Transverse colon (tissue), 4 donors: ENCODE measurements around the gene SLC35A3. TPM values are rescaled to one million over a fixed set of nuclear protein-coding genes. Genes with fewer than 3 reads are reported as not detected.

ENCODE experiments used
- DNase-seq: peaks from one replicate; pipeline ENCODE4 v3.0.0-alpha.2; 2019
- H3K27ac ChIP-seq, 4 donors: fragments of 200-600 bp; sonication (generic); 2 replicates each; pipeline ENCODE4 v1.5.1; 2016 to 2018; ENCODE audit warnings: inconsistent platforms in 4 of 4
- H3K27me3 ChIP-seq: fragments of 200-600 bp; sonication (generic); 2 replicates; pipeline ENCODE4 v1.5.1; 2017; ENCODE audit warnings: inconsistent platforms
- H3K36me3 ChIP-seq, 4 donors: fragments of 200-600 bp; sonication (generic); 2 replicates each; pipeline ENCODE4 v1.5.1; 2017 to 2019; ENCODE audit warnings: inconsistent platforms in 4 of 4
- H3K4me1 ChIP-seq, 4 donors: fragments of 200-600 bp; sonication (generic); 2 replicates each; pipeline ENCODE4 v1.5.1; 2017 to 2020; ENCODE audit warnings: inconsistent platforms in 4 of 4
- H3K4me3 ChIP-seq, 4 donors: fragments of 200-600 bp; sonication (generic); 1 replicate in 1 of 4; 2 replicates in 3 of 4; pipeline versions ENCODE4 v1.5.1 to v1.6.1; 2017 to 2019; ENCODE audit warnings: inconsistent platforms in 4 of 4
- H3K9me3 ChIP-seq, 2 donors: fragments of 200-600 bp; sonication (generic); 2 replicates each; pipeline ENCODE4 v1.5.1; 2017 to 2019; ENCODE audit warnings: inconsistent platforms in 2 of 2
- CTCF ChIP-seq, 5 experiments: fragments of 200-600 bp in 3 of 5; fragments of 450-650 bp in 2 of 5; sonication (generic) in 3 of 5; IDR thresholded peaks; 1 replicate in 2 of 5; 2 replicates in 3 of 5; pipeline ENCODE4 v1.5.1; 2016 to 2017; ENCODE audit warnings: antibody characterized with exemption in 5 of 5, inconsistent platforms in 3 of 5, mild to moderate bottlenecking in 2 of 5, moderate library complexity in 1 of 5
- EP300 ChIP-seq: sonication (generic); formaldehyde crosslinking; IDR thresholded peaks from one replicate; pipeline ENCODE4 v1.6.1; 2017; ENCODE audit warnings: antibody characterized with exemption, low read depth
- POLR2A ChIP-seq: fragments of 450-650 bp; IDR thresholded peaks from one replicate; pipeline ENCODE4 v1.6.1; 2016; ENCODE audit warnings: antibody characterized with exemption, mild to moderate bottlenecking, moderate library complexity
- POLR2AphosphoS5 ChIP-seq, 3 donors: sonication (generic); formaldehyde crosslinking; IDR thresholded peaks; one replicate each; pipeline ENCODE4 v1.6.1; 2016; ENCODE audit warnings: antibody characterized with exemption in 3 of 3
- WGBS, 2 donors: methylation state at CpG; one replicate each; pipeline ENCODE4 v1.1.5; 2018; ENCODE audit warnings: low coverage in 1 of 2; 5-methylcytosine and 5-hydroxymethylcytosine counted together
- in situ Hi-C, 4 donors: fragments of 200-750 bp; cut with MboI; loops; one replicate each; pipeline versions ENCODE4 v1.15.0 to v1.15.1; 2017; ENCODE audit warnings: low sequenced_read_pairs in 3 of 4, low pct_ligation_motif_present in 1 of 4, low pct_unique_long_range_greater_than_20kb in 1 of 4
- intact Hi-C: fragments of 100-400 bp; cut with DNase I; formaldehyde crosslinking; loops from one replicate; pipeline ENCODE4 v1.15.1; 2023; ENCODE audit warnings: low total_unique reads
- total RNA-seq, 4 donors: library from RNA; depleted of rRNA; stranded (reverse); fragments of >200 nt; gene quantifications; one replicate each; pipeline ENCODE4 v1.1.0, GENCODE V29; 2016

The SLC35A3 gene
- total RNA-seq, 4 donors from 2014 or later: 74.4 to 151 (median 111) TPM

- in situ Hi-C loops: no loop called here
- TF ChIP-seq CTCF (IDR thresholded peaks at IDR 0.05): no peak
- TF ChIP-seq EP300: no peak
- DNase-seq: no peak
- Histone ChIP-seq H3K36me3 (peaks cover 2 to 72% (median 29%) of the 10 kb centered on the region in 4 donors), H3K9me3 (no peaks in the 10 kb centered on the region), H3K4me1 (no peaks in the 10 kb centered on the region), H3K27me3 (no peaks in the 10 kb centered on the region), H3K27ac (no peak overlapping the region), H3K4me3 (no peak overlapping the region)
- intact Hi-C loops: no loop called here
- 100% methylated on average over 2 of the region's 2 CpGs; no CpG with 5 or more reads in 1 of the 2 donors for WGBS, 2 donors
Measured at GRCh38 chr1:100065969-100066227, 96.1 kb downstream of the SLC35A3 start.

- in situ Hi-C loops: no loop called here
- no peaks in the 10 kb centered on the region for H3K9me3 ChIP-seq
- intact Hi-C loops: no loop called here
- DNase-seq: no peak
- H3K4me3 ChIP-seq: no peak overlapping the region
- TF ChIP-seq EP300 (no peak), POLR2AphosphoS5 (IDR thresholded peaks at IDR 0.05) (no peak), CTCF (IDR thresholded peaks at IDR 0.05) (no peak), POLR2A (no peak)
- WGBS, 2 donors: 97 to 98% methylated on average over 5 of the region's 5 CpGs
- no peaks in the 10 kb centered on the region for H3K4me1 ChIP-seq
- no peaks in the 10 kb centered on the region for H3K27me3 ChIP-seq
- H3K27ac ChIP-seq: no peak overlapping the region
- H3K36me3 ChIP-seq: peaks cover 0 to 53% (median 22%) of the 10 kb centered on the region in 4 donors
Measured at GRCh38 chr1:100070201-100070939, 100.6 kb downstream of the SLC35A3 start.

- H3K9me3 ChIP-seq: no peaks in the 10 kb centered on the region
- no peaks in the 10 kb centered on the region for H3K27me3 ChIP-seq
- H3K36me3 ChIP-seq: peaks cover 0 to 46% (median 18%) of the 10 kb centered on the region in 4 donors
- no peak for DNase-seq
- no peaks in the 10 kb centered on the region for H3K4me1 ChIP-seq
- in situ Hi-C loops: no loop called here
- H3K4me3 ChIP-seq: no peak overlapping the region
- no peak for TF ChIP-seq CTCF (IDR thresholded peaks at IDR 0.05)
- TF ChIP-seq POLR2AphosphoS5 (IDR thresholded peaks at IDR 0.05): no peak
- TF ChIP-seq POLR2A: no peak
- TF ChIP-seq EP300: no peak
- WGBS, 2 donors: 90 to 96% methylated on average over 1 to 3 of the region's 3 CpGs
- intact Hi-C loops: no loop called here
- H3K27ac ChIP-seq: no peak overlapping the region
Measured at GRCh38 chr1:100073531-100073930, 103.7 kb downstream of the SLC35A3 start.

GRCh38 chr1:100074604-100075395 is 105.0 kb downstream of the SLC35A3 start:
- peaks cover 0 to 38% (median 14%) of the 10 kb centered on the region in 4 donors for H3K36me3 ChIP-seq
- intact Hi-C loops (no loop called here), in situ Hi-C loops (no loop called here)
- no peaks in the 10 kb centered on the region for H3K27me3 ChIP-seq
- peak overlapping the region in 1 of 4 donors; percentile 20 for H3K27ac ChIP-seq
- no peak for TF ChIP-seq POLR2A
- no peak for TF ChIP-seq POLR2AphosphoS5 (IDR thresholded peaks at IDR 0.05)
- TF ChIP-seq CTCF (IDR thresholded peaks at IDR 0.05): no peak
- TF ChIP-seq EP300: no peak
- H3K4me1 ChIP-seq: no peaks in the 10 kb centered on the region
- 88 to 91% methylated on average over 6 to 11 of the region's 11 CpGs for WGBS, 2 donors
- no peaks in the 10 kb centered on the region for H3K9me3 ChIP-seq
- DNase-seq: no peak
- no peak overlapping the region for H3K4me3 ChIP-seq
